HEK293 (cell line): ENCODE measurements around the gene MYL6B.

Experiments
- MEIS1 ChIP-seq: sonication (generic); formaldehyde crosslinking; IDR thresholded peaks from 2 replicates; pipeline ENCODE4 v1.8.1; 2022; ENCODE audit warnings: missing genetic modification reagents, mild to moderate bottlenecking, borderline replicate concordance
- PRDM2 ChIP-seq: fragments of 450-650 bp; formaldehyde crosslinking; IDR thresholded peaks from 2 replicates; pipeline ENCODE4 v1.5.1; 2016; ENCODE audit warnings: missing biosample characterization, missing genetic modification characterization, borderline replicate concordance
- PRDM4 ChIP-seq: fragments of 450-650 bp; formaldehyde crosslinking; IDR thresholded peaks from 2 replicates; pipeline ENCODE4 v1.5.1; 2017; ENCODE audit warnings: missing biosample characterization, missing genetic modification characterization
- SETDB1 ChIP-seq: IDR thresholded peaks from one replicate; pipeline ENCODE4 v1.6.1; 2017; ENCODE audit warnings: mild to moderate bottlenecking, low read length, moderate library complexity, mixed read lengths; ENCODE audit not compliant: insufficient read length
- WT1 ChIP-seq: fragments of 450-650 bp; formaldehyde crosslinking; IDR thresholded peaks from 2 replicates; pipeline ENCODE4 v1.5.1; 2016; ENCODE audit warnings: missing biosample characterization, missing genetic modification characterization
- YY2 ChIP-seq: fragments of 450-650 bp; formaldehyde crosslinking; IDR thresholded peaks from 2 replicates; pipeline ENCODE4 v1.5.1; 2016; ENCODE audit warnings: missing biosample characterization, missing genetic modification characterization
- ZNF112 ChIP-seq: fragments of 450-650 bp; formaldehyde crosslinking; IDR thresholded peaks from 2 replicates; pipeline ENCODE4 v1.5.0; 2017; ENCODE audit warnings: missing biosample characterization, missing genetic modification characterization
- ZNF274 ChIP-seq, 2 experiments: fragments of 200-500 bp in 1 of 2; fragments of 450-650 bp in 1 of 2; sonication (Bioruptor generic) in 1 of 2; formaldehyde crosslinking in 1 of 2; IDR thresholded peaks; 2 replicates each; pipeline versions ENCODE4 v1.5.1 to v1.6.1; 2014 to 2016; ENCODE audit warnings: borderline replicate concordance in 1 of 2, inconsistent platforms in 1 of 2, low read length in 1 of 2, missing biosample characterization in 1 of 2, missing genetic modification characterization in 1 of 2
- ZNF335 ChIP-seq: fragments of 450-650 bp; formaldehyde crosslinking; conservative IDR thresholded peaks from 2 replicates; pipeline ENCODE4 v1.5.1; 2016; ENCODE audit warnings: missing biosample characterization, missing genetic modification characterization
- ZNF391 ChIP-seq: fragments of 450-650 bp; formaldehyde crosslinking; IDR thresholded peaks from 2 replicates; pipeline ENCODE4 v1.5.1; 2016; ENCODE audit warnings: low read depth, missing biosample characterization, missing genetic modification characterization, borderline replicate concordance
- ZNF433 ChIP-seq: fragments of 450-650 bp; formaldehyde crosslinking; IDR thresholded peaks from 2 replicates; pipeline ENCODE4 v1.5.1; 2016; ENCODE audit warnings: missing biosample characterization, missing genetic modification characterization, low read depth
- ZNF449 ChIP-seq: fragments of 450-650 bp; formaldehyde crosslinking; IDR thresholded peaks from 2 replicates; pipeline ENCODE4 v1.5.1; 2017; ENCODE audit warnings: missing biosample characterization, mild to moderate bottlenecking, missing genetic modification characterization, moderate library complexity
- ZNF48 ChIP-seq: fragments of 450-650 bp; formaldehyde crosslinking; IDR thresholded peaks from 2 replicates; pipeline ENCODE4 v1.5.1; 2016; ENCODE audit warnings: missing biosample characterization, missing genetic modification characterization
- ZNF544 ChIP-seq: fragments of 450-650 bp; formaldehyde crosslinking; IDR thresholded peaks from 2 replicates; pipeline ENCODE4 v1.5.0; 2017; ENCODE audit warnings: missing biosample characterization, missing genetic modification characterization
- ZNF549 ChIP-seq: fragments of 450-650 bp; IDR thresholded peaks from 2 replicates; pipeline ENCODE4 v1.5.1; 2018; ENCODE audit warnings: missing biosample characterization, missing genetic modification characterization, mild to moderate bottlenecking, inconsistent platforms, moderate library complexity
- ZNF571 ChIP-seq: fragments of 450-650 bp; formaldehyde crosslinking; IDR thresholded peaks from 2 replicates; pipeline ENCODE4 v1.5.0; 2017; ENCODE audit warnings: missing biosample characterization, missing genetic modification characterization
- ZNF623 ChIP-seq: fragments of 450-650 bp; formaldehyde crosslinking; IDR thresholded peaks from 2 replicates; pipeline ENCODE4 v1.5.1; 2016; ENCODE audit warnings: missing biosample characterization, missing genetic modification characterization
- ZNF645 ChIP-seq: fragments of 450-650 bp; formaldehyde crosslinking; IDR thresholded peaks from 2 replicates; pipeline ENCODE4; 2016; ENCODE audit warnings: missing biosample characterization, missing genetic modification characterization
- ZNF747 ChIP-seq: fragments of 450-650 bp; formaldehyde crosslinking; IDR thresholded peaks from 2 replicates; pipeline ENCODE4 v1.5.1; 2016; ENCODE audit warnings: missing biosample characterization, missing genetic modification characterization
- TF ChIP-seq, protein P1 (sequence below): fragments of 450-650 bp; formaldehyde crosslinking; IDR thresholded peaks from 2 replicates; pipeline ENCODE4 v1.5.1; 2016; ENCODE audit warnings: missing biosample characterization, missing genetic modification characterization
- TF ChIP-seq, protein P2 (sequence below): fragments of 450-650 bp; formaldehyde crosslinking; IDR thresholded peaks from 2 replicates; pipeline ENCODE4 v1.5.1; 2016; ENCODE audit warnings: missing biosample characterization, missing genetic modification characterization

MYL6B gene

DNA sequence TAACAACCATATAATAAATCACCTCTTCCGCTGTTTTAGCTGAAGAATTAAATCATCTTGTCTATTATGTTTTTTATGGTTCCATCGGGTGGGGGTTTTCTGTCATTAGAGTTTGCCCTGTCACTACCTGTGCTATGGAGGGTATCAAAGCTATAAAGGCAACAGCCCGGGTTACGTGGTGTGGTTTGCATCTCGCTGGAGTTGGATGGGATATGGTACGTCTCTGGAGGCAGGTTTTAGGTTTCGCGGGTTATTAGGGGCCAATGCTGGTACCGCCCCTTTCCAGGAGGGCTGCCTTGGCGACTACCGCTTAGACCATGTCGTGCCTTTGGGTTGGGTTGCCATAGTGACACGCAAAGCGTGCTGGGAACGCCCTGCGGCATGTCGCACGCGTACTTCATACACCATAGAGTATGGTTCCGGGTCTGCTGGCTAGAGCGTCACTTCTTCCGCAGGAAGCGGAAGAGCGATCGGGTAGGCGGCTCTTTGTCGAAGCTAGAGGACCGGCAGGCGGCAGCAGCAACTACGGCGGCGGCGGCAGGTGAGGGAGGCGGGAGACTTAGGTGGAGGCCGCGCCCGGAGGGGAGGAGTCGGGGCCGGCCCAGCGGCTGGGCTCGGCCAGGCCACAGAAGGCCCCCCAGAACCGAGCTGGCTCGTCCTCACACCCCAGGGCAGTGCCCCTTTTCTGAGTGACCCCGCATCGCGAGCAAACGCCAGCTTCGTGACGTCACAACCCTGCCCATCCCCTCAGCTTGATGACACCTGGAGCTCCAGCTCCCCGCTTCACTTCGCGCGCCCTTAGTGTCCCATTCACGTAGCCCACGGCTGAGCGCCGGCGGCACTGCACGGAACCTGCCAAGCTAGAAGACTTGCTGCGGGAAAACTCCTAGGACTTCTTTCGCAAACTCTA lies 34.4 kb upstream of the MYL6B start, which contains the start of gene ZC3H10 (continued):
- 0 out of 2 replicates have a peak, but pooled peaks have one; percentile 5 for TF ChIP-seq ZNF623 (tag by site-specific recombination)
- no peak for TF ChIP-seq ZNF544 (tag by site-specific recombination)
- no peak for TF ChIP-seq ZNF274 (IDR thresholded peaks at IDR 0.05; ENCODE audit: low read length)
- no peak for TF ChIP-seq ZNF274 (tag by site-specific recombination; IDR thresholded peaks at IDR 0.05; ENCODE audit: borderline replicate concordance)
- TF ChIP-seq, protein P1, sequence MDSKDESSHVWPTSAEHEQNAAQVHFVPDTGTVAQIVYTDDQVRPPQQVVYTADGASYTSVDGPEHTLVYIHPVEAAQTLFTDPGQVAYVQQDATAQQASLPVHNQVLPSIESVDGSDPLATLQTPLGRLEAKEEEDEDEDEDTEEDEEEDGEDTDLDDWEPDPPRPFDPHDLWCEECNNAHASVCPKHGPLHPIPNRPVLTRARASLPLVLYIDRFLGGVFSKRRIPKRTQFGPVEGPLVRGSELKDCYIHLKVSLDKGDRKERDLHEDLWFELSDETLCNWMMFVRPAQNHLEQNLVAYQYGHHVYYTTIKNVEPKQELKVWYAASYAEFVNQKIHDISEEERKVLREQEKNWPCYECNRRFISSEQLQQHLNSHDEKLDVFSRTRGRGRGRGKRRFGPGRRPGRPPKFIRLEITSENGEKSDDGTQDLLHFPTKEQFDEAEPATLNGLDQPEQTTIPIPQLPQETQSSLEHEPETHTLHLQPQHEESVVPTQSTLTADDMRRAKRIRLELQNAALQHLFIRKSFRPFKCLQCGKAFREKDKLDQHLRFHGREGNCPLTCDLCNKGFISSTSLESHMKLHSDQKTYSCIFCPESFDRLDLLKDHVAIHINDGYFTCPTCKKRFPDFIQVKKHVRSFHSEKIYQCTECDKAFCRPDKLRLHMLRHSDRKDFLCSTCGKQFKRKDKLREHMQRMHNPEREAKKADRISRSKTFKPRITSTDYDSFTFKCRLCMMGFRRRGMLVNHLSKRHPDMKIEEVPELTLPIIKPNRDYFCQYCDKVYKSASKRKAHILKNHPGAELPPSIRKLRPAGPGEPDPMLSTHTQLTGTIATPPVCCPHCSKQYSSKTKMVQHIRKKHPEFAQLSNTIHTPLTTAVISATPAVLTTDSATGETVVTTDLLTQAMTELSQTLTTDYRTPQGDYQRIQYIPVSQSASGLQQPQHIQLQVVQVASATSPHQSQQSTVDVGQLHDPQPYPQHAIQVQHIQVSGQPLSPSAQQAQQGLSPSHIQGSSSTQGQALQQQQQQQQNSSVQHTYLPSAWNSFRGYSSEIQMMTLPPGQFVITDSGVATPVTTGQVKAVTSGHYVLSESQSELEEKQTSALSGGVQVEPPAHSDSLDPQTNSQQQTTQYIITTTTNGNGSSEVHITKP, result peak; percentile 95
- peak; percentile 62 for TF ChIP-seq WT1
- TF ChIP-seq ZNF48, result no peak
- no peak for TF ChIP-seq ZNF433 (tag by site-specific recombination)
- peak; percentile 80 for TF ChIP-seq ZNF449 (tag by site-specific recombination)
- no peak for TF ChIP-seq ZNF747 (tag by site-specific recombination)
- 0 out of 2 replicates have a peak, but pooled peaks have one; percentile 14 for TF ChIP-seq ZNF645 (tag by site-specific recombination)
- TF ChIP-seq PRDM4 (tag by site-specific recombination), result peak; percentile 13; the same call in 1 of the 2 replicates
- TF ChIP-seq ZNF335 (tag by site-specific recombination), result peak; percentile 88
- no peak for TF ChIP-seq SETDB1
- TF ChIP-seq PRDM2 (tag by site-specific recombination), result no peak
- no peak for TF ChIP-seq MEIS1 (CRISPR knock-in tag)
- TF ChIP-seq ZNF549 (tag by site-specific recombination), result no peak
- TF ChIP-seq, protein P2, sequence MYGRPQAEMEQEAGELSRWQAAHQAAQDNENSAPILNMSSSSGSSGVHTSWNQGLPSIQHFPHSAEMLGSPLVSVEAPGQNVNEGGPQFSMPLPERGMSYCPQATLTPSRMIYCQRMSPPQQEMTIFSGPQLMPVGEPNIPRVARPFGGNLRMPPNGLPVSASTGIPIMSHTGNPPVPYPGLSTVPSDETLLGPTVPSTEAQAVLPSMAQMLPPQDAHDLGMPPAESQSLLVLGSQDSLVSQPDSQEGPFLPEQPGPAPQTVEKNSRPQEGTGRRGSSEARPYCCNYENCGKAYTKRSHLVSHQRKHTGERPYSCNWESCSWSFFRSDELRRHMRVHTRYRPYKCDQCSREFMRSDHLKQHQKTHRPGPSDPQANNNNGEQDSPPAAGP (tag by site-specific recombination), result peak; percentile 83
- TF ChIP-seq YY2 (tag by site-specific recombination), result peak; percentile 39; the same call in 1 of the 2 replicates
- no peak for TF ChIP-seq ZNF112 (tag by site-specific recombination)
- TF ChIP-seq ZNF391 (tag by site-specific recombination), result peak; percentile 80; the same call in 1 of the 2 replicates
- no peak for TF ChIP-seq ZNF571 (tag by site-specific recombination)
